Measurements from ENCODE around the gene SAMD10. TPM values are rescaled to one million over a fixed set of nuclear protein-coding genes. Genes with fewer than 3 reads are reported as not detected.

SAMD10 gene
- total RNA-seq, 2 donors from 2014 or later = 8.2 to 65.4 TPM

DNA sequence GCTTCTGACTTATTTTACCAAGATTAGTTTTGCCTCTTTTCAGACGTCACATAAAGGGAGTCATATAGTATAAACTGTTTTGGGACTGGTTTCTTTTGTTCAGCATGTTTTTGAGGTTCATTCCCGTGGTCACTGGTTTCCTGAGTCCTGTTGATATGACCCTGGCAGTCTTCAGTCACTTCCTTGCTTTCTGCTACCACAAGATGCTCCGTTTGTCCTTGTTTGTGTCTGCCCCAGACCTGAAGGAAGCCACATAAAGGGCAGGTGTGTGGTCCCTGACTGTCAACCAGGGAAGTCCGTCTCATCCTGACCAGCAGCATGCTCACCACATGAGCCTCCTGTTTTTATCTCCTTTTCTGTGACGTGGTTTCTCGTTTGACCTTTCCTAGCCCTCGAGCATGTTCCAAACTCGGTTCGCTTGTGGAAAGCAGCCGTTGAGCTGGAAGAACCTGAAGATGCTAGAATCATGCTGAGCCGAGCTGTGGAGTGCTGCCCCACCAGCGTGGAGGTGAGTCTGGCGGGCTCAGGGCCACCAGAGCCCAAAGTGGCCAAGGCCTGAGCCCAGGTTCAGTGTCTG lies 30.5 kb upstream of the SAMD10 start:
- Mint-ChIP-seq H3K27ac (peak overlapping the region; percentile 10 to 84), H3K9me3 (peaks cover 5 to 10% of the 10 kb centered on the region in 2 donors), H3K36me3 (peaks cover 48 to 51% of the 10 kb centered on the region in 2 donors)
- ATAC-seq = peak; percentile 54 to 83
- peak; percentile 22 to 81 for DNase-seq (ENCODE audit: low spot score in 2 of 2)

DNA sequence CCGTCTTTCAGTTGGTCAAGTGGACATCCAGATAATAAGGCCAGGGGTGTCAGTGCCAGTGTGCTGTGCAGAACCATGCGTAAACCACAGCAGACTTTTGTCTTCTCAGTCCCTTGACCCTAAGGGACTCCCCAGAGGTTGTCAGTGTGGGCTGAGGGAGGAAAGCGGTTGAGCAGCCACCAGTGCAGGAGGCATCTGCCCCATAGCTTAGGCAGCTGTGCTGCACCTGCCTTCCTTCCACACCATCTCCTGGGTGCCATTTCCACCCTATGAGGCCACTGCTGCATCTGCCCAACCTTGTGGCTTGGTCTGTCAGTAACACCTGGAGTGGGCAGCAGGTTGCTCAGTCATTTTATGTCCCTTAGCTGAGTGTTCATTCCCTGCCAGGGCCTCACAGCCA lies 27.5 kb upstream of the SAMD10 start:
- peaks cover 5 to 10% of the 10 kb centered on the region in 2 donors for H3K9me3 Mint-ChIP-seq
- peak overlapping the region in 1 of 2 donors; percentile 50 for H3K27ac Mint-ChIP-seq
- DNase-seq (ENCODE audit: low spot score in 2 of 2) (no peak), ATAC-seq (peak in 1 of 2 donors; percentile 17)
- H3K36me3 Mint-ChIP-seq = peaks cover 33 to 45% of the 10 kb centered on the region in 2 donors

DNA sequence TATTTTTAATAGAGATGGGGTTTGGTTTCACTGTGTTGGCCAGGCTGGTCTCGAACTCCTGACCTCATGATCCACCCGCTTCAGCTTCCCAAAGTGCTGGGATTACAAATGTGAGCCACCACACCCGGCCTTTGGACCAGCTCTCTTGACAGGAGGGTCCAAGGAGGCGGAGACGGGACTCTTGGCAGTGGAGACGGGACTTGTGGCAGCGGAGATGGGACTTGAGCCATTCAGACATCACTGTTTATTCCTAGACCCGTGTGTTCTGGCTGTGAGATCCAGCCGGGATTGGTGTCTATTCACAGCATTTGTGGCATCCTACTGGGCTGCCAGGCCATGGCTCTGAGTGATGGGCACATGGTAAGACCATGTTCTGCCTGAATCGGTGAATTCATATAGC lies 27.0 kb upstream of the SAMD10 start:
- DNase-seq (ENCODE audit: low spot score in 2 of 2) (no peak), ATAC-seq (no peak)
- Mint-ChIP-seq H3K9me3 (peaks cover 5 to 10% of the 10 kb centered on the region in 2 donors), H3K36me3 (peaks cover 37 to 47% of the 10 kb centered on the region in 2 donors), H3K27ac (peak overlapping the region in 1 of 2 donors; percentile 50)

DNA sequence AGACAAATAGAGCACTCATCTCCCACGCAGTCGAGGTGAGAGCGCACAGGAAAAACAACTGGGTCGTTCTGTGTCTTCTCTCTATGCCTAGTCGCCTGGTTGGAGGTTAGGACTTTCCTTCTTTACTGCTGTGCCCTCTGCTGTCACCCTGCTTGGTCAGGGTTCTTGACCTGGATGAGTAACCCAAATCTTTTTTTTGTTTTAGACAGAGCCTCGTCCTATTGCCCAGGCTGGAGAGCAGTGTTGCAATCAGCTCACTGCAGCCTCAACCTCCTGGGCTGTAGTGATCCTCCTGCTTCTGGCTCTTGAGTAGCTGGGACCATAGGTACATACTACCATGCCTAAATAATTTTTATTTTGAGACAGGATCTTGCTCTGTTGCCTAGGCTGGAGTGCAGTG lies 26.0 kb upstream of the SAMD10 start:
- Mint-ChIP-seq H3K36me3 (peaks cover 34 to 49% of the 10 kb centered on the region in 2 donors), H3K27ac (peak overlapping the region; percentile 44 to 53), H3K9me3 (peaks cover 5 to 10% of the 10 kb centered on the region in 2 donors)
- no peak for DNase-seq (ENCODE audit: low spot score in 2 of 2)
- peak in 1 of 2 donors; percentile 9 for ATAC-seq

DNA sequence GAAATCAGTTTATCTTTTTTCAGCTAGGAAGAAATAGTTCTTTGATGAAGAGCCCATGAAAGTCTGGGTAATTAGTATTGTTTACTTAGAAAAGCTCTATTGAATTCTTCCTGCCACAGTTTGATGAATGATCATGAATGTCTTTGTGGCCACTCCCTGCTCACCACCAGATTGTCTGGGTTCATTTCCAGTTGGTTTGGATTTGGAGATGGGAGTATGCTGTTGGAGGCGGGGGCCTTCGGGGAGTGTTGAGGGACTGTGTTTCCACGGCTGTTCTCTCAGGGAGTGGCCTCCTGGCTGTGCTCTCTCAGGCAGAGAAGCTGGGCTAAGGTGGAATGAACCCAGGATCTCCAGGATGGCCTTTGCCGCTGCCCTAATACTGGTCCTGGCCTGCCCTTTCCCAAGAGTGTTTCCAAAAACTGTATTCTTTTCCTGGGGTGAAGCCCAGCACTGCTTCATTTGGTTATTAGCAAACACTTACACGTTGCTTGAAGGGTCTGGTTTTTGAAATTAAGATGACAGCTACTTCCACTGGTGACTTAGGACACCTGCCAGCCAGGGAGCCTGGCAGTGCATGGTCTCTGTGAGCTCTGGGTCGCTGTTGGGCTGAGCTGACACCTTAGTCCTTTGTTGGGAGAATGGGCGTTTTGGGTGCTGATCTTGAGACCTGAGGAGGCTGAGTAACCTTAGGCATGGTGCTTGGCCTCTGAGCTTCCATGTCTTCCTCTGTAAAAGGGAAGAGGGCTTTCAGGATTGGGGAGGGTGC lies 24.7 kb upstream of the SAMD10 start:
- Mint-ChIP-seq H3K36me3 (peaks cover 22 to 38% of the 10 kb centered on the region in 2 donors), H3K27ac (peak overlapping the region in 1 of 2 donors; percentile 74), H3K9me3 (peaks cover 5 to 10% of the 10 kb centered on the region in 2 donors)
- DNase-seq (ENCODE audit: low spot score in 2 of 2) (no peak), ATAC-seq (no peak)

DNA sequence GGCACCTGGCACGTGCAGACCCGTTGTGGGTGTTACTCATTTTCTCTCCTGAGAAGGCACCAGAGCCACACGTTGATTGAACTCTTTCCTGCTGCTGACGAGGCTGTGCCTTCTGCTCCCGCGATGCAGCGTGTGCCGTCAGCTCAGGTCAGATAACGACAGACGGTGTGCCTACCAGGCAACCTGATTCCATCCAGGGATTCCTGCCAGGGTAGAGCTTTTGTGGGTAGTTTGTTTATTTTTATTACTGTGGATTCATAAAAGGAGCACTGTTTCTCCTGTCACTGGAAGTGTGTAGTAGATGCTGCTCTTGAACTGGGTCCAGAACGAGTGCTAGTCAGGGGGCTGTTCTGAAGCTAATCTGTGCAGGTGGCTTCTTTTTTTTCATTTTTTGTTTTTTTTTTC lies 22.2 kb upstream of the SAMD10 start:
- H3K27ac Mint-ChIP-seq = peak overlapping the region; percentile 57 to 96
- peak in 1 of 2 donors; percentile 24 for DNase-seq (ENCODE audit: low spot score in 2 of 2)
- no peaks in the 10 kb centered on the region for H3K9me3 Mint-ChIP-seq
- peak; percentile 65 to 70 for ATAC-seq
- peaks cover 11 to 31% of the 10 kb centered on the region in 2 donors for H3K36me3 Mint-ChIP-seq

DNA sequence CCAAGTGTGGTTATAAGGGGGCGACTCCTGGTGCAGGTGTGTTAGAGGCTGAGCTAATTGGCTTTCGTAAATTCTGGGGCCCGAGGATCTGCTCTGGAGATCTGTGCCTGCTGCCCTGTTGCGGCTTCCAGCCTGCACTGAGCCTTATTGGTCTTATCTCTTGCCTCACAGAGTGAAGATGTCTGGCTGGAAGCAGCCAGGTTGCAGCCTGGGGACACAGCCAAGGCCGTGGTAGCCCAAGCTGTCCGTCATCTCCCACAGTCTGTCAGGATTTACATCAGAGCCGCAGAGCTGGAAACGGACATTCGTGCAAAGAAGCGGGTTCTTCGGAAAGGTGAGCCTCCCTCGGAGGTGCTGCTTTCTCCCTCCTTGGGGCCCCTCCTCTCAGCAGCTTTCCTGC lies 21.5 kb upstream of the SAMD10 start:
- DNase-seq (ENCODE audit: low spot score in 2 of 2) (no peak), ATAC-seq (no peak)
- Mint-ChIP-seq H3K36me3 (peaks cover 11 to 31% of the 10 kb centered on the region in 2 donors), H3K9me3 (no peaks in the 10 kb centered on the region), H3K27ac (peak overlapping the region; percentile 44 to 57)

DNA sequence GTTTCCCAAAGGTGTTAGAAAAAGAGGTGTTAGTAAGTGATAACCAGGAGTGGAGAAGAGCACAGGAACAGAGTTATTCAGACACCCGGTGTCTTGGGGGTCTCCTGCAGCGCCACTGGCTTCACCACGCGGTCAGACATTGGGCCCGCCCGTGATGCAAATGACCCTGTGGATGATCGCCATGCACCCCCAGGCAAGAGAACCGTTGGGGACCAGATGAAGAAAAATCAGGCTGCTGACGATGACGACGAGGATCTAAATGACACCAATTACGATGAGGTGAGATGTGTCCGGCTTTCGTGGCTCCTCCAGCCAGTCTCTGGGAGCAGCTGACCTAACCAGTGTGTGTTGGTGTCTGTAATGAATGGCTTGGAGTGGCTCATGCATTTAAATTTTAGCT lies 3.5 kb upstream of the SAMD10 start:
- H3K27ac Mint-ChIP-seq = peak overlapping the region; percentile 79 to 93
- ATAC-seq (no peak), DNase-seq (ENCODE audit: low spot score in 2 of 2) (no peak)
- no peaks in the 10 kb centered on the region for H3K9me3 Mint-ChIP-seq
- H3K36me3 Mint-ChIP-seq = peaks cover 27 to 29% of the 10 kb centered on the region in 2 donors

DNA sequence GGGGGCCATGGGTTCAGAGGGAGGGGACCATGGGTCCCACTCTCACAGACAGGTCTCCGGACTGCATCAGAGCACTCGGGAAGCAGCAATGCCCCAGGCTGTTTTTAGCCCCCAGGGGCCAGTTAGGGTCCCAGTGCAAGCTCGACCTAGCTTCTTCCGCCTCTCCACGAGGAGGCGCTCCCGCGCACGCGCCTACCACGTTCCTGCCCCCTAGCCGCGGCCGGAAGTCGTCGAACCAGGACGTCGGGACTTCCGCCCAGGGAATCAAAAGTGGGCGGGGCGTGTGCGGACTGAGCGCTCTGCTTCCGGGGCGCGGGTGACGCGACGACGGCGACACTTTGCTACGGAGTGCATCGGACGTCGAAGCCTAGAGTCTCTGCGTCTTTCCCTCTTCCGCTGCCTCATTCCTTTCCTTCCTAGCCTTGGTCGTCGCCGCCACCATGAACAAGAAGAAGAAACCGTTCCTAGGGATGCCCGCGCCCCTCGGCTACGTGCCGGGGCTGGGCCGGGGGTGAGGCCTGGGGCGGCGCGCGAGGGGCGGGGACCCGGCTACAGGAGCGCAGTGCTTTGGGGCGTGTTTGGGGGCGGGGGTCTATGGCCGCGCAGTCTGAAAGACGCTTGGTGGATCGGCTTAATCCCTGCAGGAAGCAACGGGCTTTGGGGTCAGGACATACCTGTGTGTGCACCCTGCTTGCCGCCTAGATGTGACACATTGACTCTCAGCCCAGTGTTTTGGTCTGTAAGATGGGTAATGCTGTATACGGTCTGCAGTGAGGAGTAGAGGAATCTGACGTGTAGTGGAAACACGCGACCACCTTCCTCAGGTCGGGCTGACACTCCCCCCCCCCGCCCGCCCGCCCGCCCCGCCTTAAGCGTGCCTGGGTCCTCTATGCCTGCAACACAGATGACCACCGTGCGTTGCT lies 1.6 kb upstream of the SAMD10 start, which contains the start of gene PRPF6:
PRPF6 (plus strand) TSS at position 327 of the 923 bp plus-strand sequence; CDS start at position 441, 114 bp downstream.
- Mint-ChIP-seq H3K27ac (peak within 1 kb of the TSS; percentile 93 to 99), H3K36me3 (peaks cover 30 to 42% of the 10 kb centered on the region in 2 donors), H3K9me3 (no peaks in the 10 kb centered on the region)
- ATAC-seq = peak; percentile 64 to 65
- DNase-seq (ENCODE audit: low spot score in 2 of 2) = peak; percentile 96

GRCh38 chr20:63980317-63980805 lies 919 bp upstream of the SAMD10 start:
- DNase-seq (ENCODE audit: low spot score in 2 of 2) (no peak), ATAC-seq (peak; percentile 39 to 59)
- no peaks in the 10 kb centered on the region for H3K9me3 Mint-ChIP-seq
- peak overlapping the region; percentile 93 to 99 for H3K27ac Mint-ChIP-seq
- H3K36me3 Mint-ChIP-seq = peaks cover 28 to 48% of the 10 kb centered on the region in 2 donors

DNA sequence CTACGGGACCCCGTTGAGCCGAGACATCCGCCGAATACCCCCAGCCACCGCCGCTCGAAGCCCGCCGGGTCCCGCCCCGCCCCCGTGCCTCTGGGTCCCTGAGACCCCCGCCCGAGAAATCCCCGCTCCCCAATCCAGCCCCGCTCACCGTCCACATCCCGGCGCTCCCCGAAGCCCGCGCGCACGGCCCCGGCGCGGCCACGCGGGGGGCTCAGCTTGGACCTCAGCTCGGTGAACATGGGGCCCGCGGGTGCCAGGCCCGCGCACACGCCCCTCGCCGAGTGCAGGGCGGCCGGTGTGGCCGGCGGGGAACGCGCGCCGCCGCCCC lies 249 bp downstream of the SAMD10 start:
- ATAC-seq (no peak), DNase-seq (ENCODE audit: low spot score in 2 of 2) (no peak)
- Mint-ChIP-seq H3K27ac (peak overlapping the region; percentile 22 to 85), H3K9me3 (no peaks in the 10 kb centered on the region), H3K36me3 (peaks cover 20 to 41% of the 10 kb centered on the region in 2 donors)

GRCh38 chr20:63978319-63979228 lies 868 bp downstream of the SAMD10 start:
- ATAC-seq (peak; percentile 19 to 35), DNase-seq (ENCODE audit: low spot score in 2 of 2) (peak; percentile 67 to 90)
- Mint-ChIP-seq H3K36me3 (peaks cover 20 to 48% of the 10 kb centered on the region in 2 donors), H3K27ac (peak overlapping the region; percentile 77 to 85), H3K9me3 (no peaks in the 10 kb centered on the region)

GRCh38 chr20:63977739-63978276 lies 1.6 kb downstream of the SAMD10 start:
- H3K36me3 Mint-ChIP-seq = peaks cover 16 to 50% of the 10 kb centered on the region in 2 donors
- peak; percentile 51 to 58 for ATAC-seq
- H3K9me3 Mint-ChIP-seq = no peaks in the 10 kb centered on the region

DNA sequence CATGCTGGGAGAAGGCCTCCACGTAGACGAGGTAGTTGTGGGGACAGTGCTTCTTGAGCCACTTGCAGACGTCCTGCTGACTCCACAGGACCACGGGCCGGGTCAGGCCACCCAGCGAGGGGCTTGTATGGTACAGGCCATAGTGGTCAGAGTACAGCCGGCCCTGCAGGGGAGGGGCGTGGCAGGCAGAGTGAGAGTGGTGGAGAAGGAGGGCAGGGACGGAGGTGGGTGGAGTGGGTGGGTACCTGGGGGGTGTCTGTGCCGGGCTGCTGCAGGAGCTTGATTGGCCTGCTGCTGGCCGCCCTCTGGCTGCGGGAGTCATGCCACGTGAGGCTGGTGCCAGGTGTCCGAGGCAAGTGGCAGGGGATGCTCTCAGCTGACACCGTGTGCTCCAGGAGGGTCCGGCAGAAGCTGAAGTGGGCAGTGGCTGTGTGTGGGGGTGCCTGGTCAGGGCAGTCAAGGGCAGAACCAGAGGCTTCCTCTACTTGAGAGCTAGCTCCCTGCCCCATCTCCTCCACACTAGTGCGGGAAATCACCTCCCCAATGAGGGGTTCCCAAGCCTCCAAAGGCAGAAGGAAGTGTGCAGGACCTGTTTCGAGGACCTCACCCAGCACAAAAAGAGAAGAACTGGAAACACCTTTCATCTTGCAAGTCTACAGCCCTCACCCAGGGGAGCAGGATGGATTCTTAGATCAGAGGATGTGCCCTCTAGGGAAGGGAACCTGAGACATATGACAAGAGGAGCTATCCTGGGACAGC lies 2.3 kb downstream of the SAMD10 start:
- peak overlapping the region in 1 of 2 donors; percentile 85 for H3K27ac Mint-ChIP-seq
- peaks cover 11 to 50% of the 10 kb centered on the region in 2 donors for H3K36me3 Mint-ChIP-seq
- no peaks in the 10 kb centered on the region for H3K9me3 Mint-ChIP-seq
- ATAC-seq (no peak), DNase-seq (ENCODE audit: low spot score in 2 of 2) (peak in 1 of 2 donors; percentile 61)

More at GRCh38 chr20:63977739-63978276, 1.6 kb downstream of the SAMD10 start:
- peak; percentile 61 to 76 for DNase-seq (ENCODE audit: low spot score in 2 of 2)
- H3K27ac Mint-ChIP-seq = peak overlapping the region; percentile 77 to 85
